ENCODE measurements around the gene VIM. TPM values are rescaled to one million over a fixed set of nuclear protein-coding genes. Genes with fewer than 3 reads are reported as not detected.

VIM gene
- 8,367 and 8,930 TPM in 2 replicates for total RNA-seq

GRCh38 chr10:17228091-17229015 is at the start of gene VIM:
VIM (plus strand) TSS chr10:17228241; CDS start chr10:17229423, 1,182 bp downstream.

GRCh38 chr10:17200912-17201793 is 26.9 kb upstream of the VIM start, which contains the start of gene TRDMT1:
TRDMT1 (minus strand) TSS chr10:17201672; CDS start chr10:17201634, 38 bp downstream.

Other genes starting within 250 kb of the VIM start
- 1.3 and 3.4 TPM in 2 replicates for gene CUBN, start 98.4 kb upstream of the VIM start, total RNA-seq
- gene TRDMT1, start 26.6 kb upstream of the VIM start, total RNA-seq: 4.2 and 5.2 TPM in 2 replicates
- 0.13 TPM in 1 of 2 replicates, not detected in the other for gene ST8SIA6, start 226.4 kb downstream of the VIM start, total RNA-seq